ENCODE results near the gene TSFM. TPM values are rescaled to one million over a fixed set of nuclear protein-coding genes. Genes with fewer than 3 reads are reported as not detected.

Gene TSFM
- total and polyA plus RNA-seq, 2 of the 13 experiments (the other 11 are each of a cell fraction or from before 2014, with no cell fraction given): 29.8 to 68.3 TPM

DNA sequence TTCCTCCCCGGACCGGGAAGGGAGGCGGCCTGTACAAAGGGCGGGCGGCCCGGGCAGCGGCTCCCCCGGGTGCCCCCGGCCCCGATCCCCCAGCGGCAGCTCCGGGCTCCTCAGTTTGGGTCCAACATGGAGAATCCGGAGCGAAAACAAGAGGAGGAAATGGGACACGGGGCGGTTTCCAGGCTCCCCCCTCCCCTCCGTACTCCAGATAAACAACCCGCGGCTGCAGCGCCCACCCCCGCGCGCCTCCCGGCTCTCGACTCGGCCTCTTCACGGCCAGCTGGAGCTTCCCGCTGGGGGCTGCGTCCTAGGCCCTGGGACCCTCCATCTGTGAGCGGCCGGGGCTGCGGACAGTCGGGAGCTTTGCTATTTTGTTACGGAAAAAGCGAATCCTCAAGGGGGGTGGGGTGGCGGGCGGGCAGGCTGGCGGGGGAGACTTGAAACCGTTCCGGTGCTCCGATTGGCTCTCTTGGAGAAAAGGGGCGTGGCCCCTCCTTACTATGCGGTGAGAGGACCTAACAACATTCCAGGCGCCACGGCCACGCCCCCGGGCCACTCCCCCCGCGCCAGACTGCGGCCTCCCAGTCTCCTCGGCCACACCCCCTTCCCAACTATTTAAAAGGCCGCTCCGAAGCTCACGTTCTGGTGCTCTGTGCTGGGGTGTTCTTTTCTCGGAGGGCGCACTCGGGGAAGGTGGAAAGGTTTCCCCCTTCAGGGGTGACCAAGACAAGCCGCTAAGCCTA lies 64.2 kb downstream of the TSFM start, which contains the start of gene CTDSP2 (continued):
- no peak for TF ChIP-seq DNMT1 (CRISPR knock-in tag; IDR thresholded peaks at IDR 0.05)
- TF ChIP-seq BHLHE40 (IDR thresholded peaks at IDR 0.05; ENCODE audit: low read length): 0 out of 2 replicates have a peak, but pooled peaks have one; percentile 20
- peak; percentile 35; the same call in 1 of the 2 replicates for TF ChIP-seq IKZF5 (CRISPR knock-in tag; IDR thresholded peaks at IDR 0.05)
- no peak for TF ChIP-seq ZNF460 (CRISPR knock-in tag; IDR thresholded peaks at IDR 0.05; ENCODE audit: borderline replicate concordance)
- peak; percentile 74; the same call in 1 of the 2 replicates for TF ChIP-seq FOXO1 (CRISPR knock-in tag; IDR thresholded peaks at IDR 0.05)
- TF ChIP-seq ZNF329 (CRISPR knock-in tag; IDR thresholded peaks at IDR 0.05; ENCODE audit: low read depth): no peak
- no peak for TF ChIP-seq ARID2 (CRISPR knock-in tag; IDR thresholded peaks at IDR 0.05; ENCODE audit: borderline replicate concordance)
- TF ChIP-seq WIZ (CRISPR knock-in tag; IDR thresholded peaks at IDR 0.05): no peak
- TF ChIP-seq ZC3H4 (CRISPR knock-in tag; IDR thresholded peaks at IDR 0.05; ENCODE audit: borderline replicate concordance): no peak
- no peak for TF ChIP-seq MYC (CRISPR knock-in tag; IDR thresholded peaks at IDR 0.05; ENCODE audit: borderline replicate concordance)
- peak; percentile 37; the same call in 1 of the 2 replicates for TF ChIP-seq TARDBP (CRISPR knock-in tag; IDR thresholded peaks at IDR 0.05)
- TF ChIP-seq, protein P1, sequence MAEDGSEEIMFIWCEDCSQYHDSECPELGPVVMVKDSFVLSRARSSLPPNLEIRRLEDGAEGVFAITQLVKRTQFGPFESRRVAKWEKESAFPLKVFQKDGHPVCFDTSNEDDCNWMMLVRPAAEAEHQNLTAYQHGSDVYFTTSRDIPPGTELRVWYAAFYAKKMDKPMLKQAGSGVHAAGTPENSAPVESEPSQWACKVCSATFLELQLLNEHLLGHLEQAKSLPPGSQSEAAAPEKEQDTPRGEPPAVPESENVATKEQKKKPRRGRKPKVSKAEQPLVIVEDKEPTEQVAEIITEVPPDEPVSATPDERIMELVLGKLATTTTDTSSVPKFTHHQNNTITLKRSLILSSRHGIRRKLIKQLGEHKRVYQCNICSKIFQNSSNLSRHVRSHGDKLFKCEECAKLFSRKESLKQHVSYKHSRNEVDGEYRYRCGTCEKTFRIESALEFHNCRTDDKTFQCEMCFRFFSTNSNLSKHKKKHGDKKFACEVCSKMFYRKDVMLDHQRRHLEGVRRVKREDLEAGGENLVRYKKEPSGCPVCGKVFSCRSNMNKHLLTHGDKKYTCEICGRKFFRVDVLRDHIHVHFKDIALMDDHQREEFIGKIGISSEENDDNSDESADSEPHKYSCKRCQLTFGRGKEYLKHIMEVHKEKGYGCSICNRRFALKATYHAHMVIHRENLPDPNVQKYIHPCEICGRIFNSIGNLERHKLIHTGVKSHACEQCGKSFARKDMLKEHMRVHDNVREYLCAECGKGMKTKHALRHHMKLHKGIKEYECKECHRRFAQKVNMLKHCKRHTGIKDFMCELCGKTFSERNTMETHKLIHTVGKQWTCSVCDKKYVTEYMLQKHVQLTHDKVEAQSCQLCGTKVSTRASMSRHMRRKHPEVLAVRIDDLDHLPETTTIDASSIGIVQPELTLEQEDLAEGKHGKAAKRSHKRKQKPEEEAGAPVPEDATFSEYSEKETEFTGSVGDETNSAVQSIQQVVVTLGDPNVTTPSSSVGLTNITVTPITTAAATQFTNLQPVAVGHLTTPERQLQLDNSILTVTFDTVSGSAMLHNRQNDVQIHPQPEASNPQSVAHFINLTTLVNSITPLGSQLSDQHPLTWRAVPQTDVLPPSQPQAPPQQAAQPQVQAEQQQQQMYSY (CRISPR knock-in tag; IDR thresholded peaks at IDR 0.05): peak; percentile 97
- TF ChIP-seq, protein P2, sequence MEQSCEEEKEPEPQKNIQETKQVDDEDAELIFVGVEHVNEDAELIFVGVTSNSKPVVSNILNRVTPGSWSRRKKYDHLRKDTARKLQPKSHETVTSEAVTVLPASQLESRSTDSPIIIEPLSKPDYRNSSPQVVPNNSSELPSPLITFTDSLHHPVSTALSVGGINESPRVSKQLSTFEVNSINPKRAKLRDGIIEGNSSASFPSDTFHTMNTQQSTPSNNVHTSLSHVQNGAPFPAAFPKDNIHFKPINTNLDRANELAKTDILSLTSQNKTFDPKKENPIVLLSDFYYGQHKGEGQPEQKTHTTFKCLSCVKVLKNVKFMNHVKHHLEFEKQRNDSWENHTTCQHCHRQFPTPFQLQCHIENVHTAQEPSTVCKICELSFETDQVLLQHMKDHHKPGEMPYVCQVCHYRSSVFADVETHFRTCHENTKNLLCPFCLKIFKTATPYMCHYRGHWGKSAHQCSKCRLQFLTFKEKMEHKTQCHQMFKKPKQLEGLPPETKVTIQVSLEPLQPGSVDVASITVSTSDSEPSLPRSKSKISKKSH (CRISPR knock-in tag; IDR thresholded peaks at IDR 0.05; ENCODE audit: borderline replicate concordance): no peak
- TF ChIP-seq NONO (IDR thresholded peaks at IDR 0.05): no peak
- TF ChIP-seq NONO (CRISPR knock-in tag; conservative IDR thresholded peaks at IDR 0.05): peak; percentile 65
- no peak for TF ChIP-seq TAF15 (IDR thresholded peaks at IDR 0.05; ENCODE audit: low read depth, low read length, poor library complexity, severe bottlenecking)
- no peak for TF ChIP-seq BRF2 (CRISPR knock-in tag; IDR thresholded peaks at IDR 0.05)
- 0 out of 2 replicates have a peak, but pooled peaks have one; percentile 19 for TF ChIP-seq ZMYM2 (CRISPR knock-in tag; IDR thresholded peaks at IDR 0.05)
- TF ChIP-seq ZFYVE20 (CRISPR knock-in tag; IDR thresholded peaks at IDR 0.05; ENCODE audit: borderline replicate concordance, low read depth): no peak
- TF ChIP-seq ZNF235 (CRISPR knock-in tag; IDR thresholded peaks at IDR 0.05; ENCODE audit: borderline replicate concordance): no peak
- no peak for TF ChIP-seq RORA (CRISPR knock-in tag; IDR thresholded peaks at IDR 0.05)
- no peak for TF ChIP-seq ZNF761 (CRISPR knock-in tag; conservative IDR thresholded peaks at IDR 0.05)
